IPS-18a (cell line): ENCODE data around the gene DDX10.

ENCODE experiments used
- H3K27ac ChIP-seq: one replicate; pipeline ENCODE4 v1.5.1; 2013; ENCODE audit warnings: low read length
- H3K27me3 ChIP-seq: one replicate; pipeline ENCODE4 v1.6.1; 2013; ENCODE audit warnings: mild to moderate bottlenecking, low read length; ENCODE audit not compliant: control insufficient read depth, insufficient read depth
- H3K36me3 ChIP-seq: one replicate; pipeline ENCODE4 v1.6.1; 2013; ENCODE audit warnings: low read depth, low read length; ENCODE audit not compliant: control insufficient read depth
- H3K4me1 ChIP-seq: one replicate; pipeline ENCODE4 v1.6.1; 2013; ENCODE audit warnings: low read depth, low read length; ENCODE audit not compliant: control insufficient read depth
- H3K4me3 ChIP-seq: one replicate; pipeline ENCODE4 v1.5.1; 2013; ENCODE audit warnings: low read length
- H3K9ac ChIP-seq: one replicate; pipeline ENCODE4 v1.6.1; 2013; ENCODE audit warnings: mild to moderate bottlenecking, low read length, moderate library complexity
- H3K9me3 ChIP-seq: one replicate; pipeline ENCODE4 v1.6.1; 2013; ENCODE audit warnings: low read depth, low read length; ENCODE audit not compliant: control insufficient read depth

Gene DDX10

DNA sequence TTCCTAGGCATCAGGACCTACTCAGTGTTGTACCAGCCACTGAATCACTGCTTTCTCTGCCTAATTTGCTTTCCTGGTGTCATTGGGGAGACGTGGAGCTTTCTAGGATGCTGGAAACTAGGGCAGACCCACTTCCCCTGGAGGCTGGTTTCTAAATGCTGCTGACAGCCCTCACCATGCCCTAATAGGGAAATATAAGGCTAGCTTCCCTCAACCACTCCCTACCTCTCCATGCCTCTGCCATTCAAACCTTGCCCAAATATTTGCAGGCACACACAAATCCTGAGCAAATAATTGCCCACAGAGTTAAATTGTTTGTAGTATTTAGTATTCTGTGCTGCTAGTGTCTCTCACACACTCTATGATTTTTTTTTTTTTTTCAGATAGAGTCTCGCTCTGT lies 310.2 kb downstream of the DDX10 start:
- Histone ChIP-seq H3K9ac (no peak overlapping the region), H3K27me3 (no peaks in the 10 kb centered on the region), H3K36me3 (no peaks in the 10 kb centered on the region), H3K27ac (no peak overlapping the region), H3K4me1 (no peaks in the 10 kb centered on the region), H3K9me3 (no peaks in the 10 kb centered on the region), H3K4me3 (no peak overlapping the region)

DNA sequence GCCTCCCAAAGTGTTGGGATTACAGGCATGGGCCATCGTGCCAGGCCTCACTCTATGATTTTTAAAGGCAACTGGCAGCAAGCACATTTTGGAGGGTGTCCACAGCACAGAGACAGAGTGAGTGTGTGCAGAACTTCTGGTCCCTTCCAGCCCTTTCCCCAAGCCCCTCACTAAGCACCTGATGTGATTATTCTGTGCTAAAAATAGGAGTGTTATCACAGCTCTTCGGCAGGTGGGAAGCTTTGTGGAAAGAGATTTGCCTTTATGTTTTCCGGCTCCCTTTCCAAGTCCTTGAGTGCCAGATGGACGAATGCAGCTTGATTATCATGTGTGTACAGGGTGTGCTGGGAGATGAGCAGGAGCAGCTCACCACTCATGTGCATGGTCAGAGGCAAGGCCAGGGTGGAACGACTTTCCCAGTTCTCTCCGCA lies 310.8 kb downstream of the DDX10 start:
- Histone ChIP-seq H3K4me3 (no peak overlapping the region), H3K9me3 (no peaks in the 10 kb centered on the region), H3K4me1 (no peaks in the 10 kb centered on the region), H3K27ac (no peak overlapping the region), H3K9ac (no peak overlapping the region), H3K36me3 (no peaks in the 10 kb centered on the region), H3K27me3 (no peaks in the 10 kb centered on the region)

DNA sequence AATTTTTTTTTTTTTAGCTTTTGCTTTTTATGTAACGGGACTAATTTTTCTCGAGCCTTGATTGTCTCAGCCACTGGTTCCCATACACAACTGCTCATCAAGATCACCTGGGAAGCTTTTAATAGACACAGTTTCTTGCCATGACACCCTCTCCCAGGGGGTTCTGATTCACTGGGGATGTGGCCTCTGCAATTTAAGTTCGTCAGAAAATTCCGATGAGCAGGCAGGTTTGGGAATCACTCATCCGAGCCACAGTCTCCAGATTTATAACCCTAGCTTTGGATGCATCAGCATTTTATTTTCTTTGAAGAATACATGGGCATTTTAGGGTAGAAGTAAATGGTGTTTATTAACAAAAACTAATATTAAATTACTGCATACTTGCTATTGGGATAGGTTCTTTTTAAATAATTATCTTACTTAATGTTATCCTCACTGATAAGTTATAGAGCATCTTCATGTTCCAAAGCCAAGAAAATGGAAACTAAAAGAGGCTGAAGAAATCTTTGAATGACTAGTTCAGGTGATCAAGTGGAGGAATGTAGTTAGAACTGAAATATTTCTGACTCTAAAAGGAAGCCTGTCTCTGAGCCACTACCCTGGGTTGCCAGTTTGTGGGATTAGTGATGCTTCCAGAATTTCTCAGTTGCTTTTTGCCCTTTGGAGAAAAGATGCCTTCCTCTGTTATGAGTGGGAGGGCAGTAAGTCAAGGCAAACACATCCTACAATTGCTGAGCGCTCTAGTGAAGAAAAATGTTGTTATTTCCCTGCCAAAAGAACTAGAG lies 319.0 kb downstream of the DDX10 start:
- Histone ChIP-seq H3K4me3 (no peak overlapping the region), H3K9ac (no peak overlapping the region)

DNA sequence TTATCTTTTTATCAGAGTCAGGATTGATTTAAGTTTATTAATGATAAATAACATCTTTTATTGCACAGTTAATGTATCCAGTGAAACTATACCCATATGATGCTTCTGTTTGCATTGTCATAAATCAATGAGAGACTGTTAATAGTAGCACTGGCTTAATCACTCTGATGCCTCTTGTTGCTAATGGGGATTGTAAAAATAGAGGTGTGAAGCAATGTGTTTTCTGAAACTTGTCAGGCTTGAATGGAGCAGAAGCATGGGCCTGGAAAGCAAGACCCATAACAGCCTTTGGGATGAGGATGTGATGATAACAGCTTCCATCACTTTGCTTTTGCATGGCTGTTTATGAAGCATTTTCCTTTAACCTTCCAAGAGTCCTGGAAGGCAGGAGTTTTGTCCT lies 319.7 kb downstream of the DDX10 start:
- Histone ChIP-seq H3K4me3 (no peak overlapping the region), H3K4me1 (peaks cover 13% of the 10 kb centered on the region), H3K9ac (no peak overlapping the region), H3K27ac (no peak overlapping the region), H3K36me3 (no peaks in the 10 kb centered on the region), H3K27me3 (no peaks in the 10 kb centered on the region), H3K9me3 (no peaks in the 10 kb centered on the region)

More for the DNA sequence above, 319.0 kb downstream of the DDX10 start:
- Histone ChIP-seq H3K4me1 (peaks cover 13% of the 10 kb centered on the region), H3K9me3 (no peaks in the 10 kb centered on the region), H3K27me3 (no peaks in the 10 kb centered on the region), H3K36me3 (no peaks in the 10 kb centered on the region), H3K27ac (no peak overlapping the region)

DNA sequence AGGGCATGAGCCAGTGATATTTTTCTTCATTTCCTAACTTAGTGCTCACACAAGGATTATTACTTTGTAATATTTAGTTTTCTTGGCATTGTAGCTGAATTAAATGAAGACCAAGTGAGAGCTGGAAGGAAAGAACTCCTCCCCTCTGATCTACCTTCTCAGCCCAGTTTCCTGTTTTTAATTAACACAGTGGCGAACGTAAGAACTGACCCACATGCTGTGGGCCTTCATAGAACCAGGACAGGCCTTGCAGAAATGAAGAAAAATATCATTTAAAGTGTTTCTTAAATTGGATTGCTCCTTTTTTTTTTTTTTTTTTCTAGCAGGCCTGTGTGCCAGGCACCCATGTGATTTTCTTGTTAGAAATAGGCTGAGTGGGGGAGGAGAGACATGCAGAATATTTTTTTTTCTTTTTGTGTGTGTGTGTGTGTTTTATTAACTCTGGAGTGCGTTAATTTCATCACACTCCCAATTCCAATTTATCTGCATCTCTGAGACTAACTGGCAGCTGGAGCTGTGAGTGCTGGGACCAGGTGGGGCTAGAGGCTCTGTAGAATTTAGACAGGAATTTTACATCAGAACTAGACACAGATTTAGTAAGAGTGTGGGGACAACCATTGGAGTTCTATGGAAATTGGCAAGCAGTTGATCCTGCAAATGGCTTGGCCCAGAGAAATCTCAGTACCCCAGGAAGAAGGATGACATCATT lies 320.5 kb downstream of the DDX10 start:
- Histone ChIP-seq H3K36me3 (no peaks in the 10 kb centered on the region), H3K9me3 (no peaks in the 10 kb centered on the region), H3K4me3 (no peak overlapping the region), H3K9ac (no peak overlapping the region), H3K4me1 (peaks cover 13% of the 10 kb centered on the region), H3K27me3 (no peaks in the 10 kb centered on the region), H3K27ac (no peak overlapping the region)

DNA sequence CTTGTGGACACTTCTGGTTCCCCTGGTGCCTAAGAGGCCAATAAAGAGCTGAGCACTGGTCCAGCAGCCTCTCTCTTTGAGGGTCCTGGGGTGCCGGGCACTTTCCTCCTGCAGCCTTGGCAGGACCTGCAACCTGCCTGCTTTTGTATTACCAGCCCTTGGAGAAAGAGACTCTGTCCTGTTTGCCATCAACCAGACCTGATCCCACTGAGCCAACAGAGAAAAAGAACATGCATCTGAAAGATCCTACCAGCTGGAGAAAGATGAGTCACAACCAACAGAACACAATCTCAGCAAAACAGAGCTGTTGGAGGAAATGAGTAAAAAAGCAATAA lies 321.0 kb downstream of the DDX10 start:
- Histone ChIP-seq H3K27ac (no peak overlapping the region), H3K4me3 (no peak overlapping the region), H3K9ac (no peak overlapping the region), H3K27me3 (no peaks in the 10 kb centered on the region), H3K4me1 (peaks cover 13% of the 10 kb centered on the region), H3K9me3 (no peaks in the 10 kb centered on the region), H3K36me3 (no peaks in the 10 kb centered on the region)
